GM23338 (cell line): ENCODE results near the gene MICAL3.

ENCODE experiments used
- CREB1 ChIP-seq: fragments of 250-450 bp; sonication (Bioruptor Pico); IDR thresholded peaks from 2 replicates; pipeline ENCODE4 v1.5.0; 2020; ENCODE audit warnings: low read depth, mild to moderate bottlenecking, moderate library complexity
- CTCF ChIP-seq, 2 experiments: fragments of 200-600 bp in 1 of 2; sonication (generic) in 1 of 2; conservative IDR thresholded peaks; 2 replicates each; pipeline versions ENCODE4 v1.5.1 to v1.6.1; 2016 to 2017; ENCODE audit warnings: antibody characterized with exemption in 2 of 2, low read depth in 2 of 2, mild to moderate bottlenecking in 2 of 2, moderate library complexity in 1 of 2
- ETS1 ChIP-seq: IDR thresholded peaks from 2 replicates; pipeline ENCODE4 v1.6.1; 2016; ENCODE audit warnings: antibody characterized with exemption
- EZH2 ChIP-seq: fragments of 200-600 bp; sonication (generic); IDR thresholded peaks from one replicate; pipeline ENCODE4 v1.8.0; 2017; ENCODE audit warnings: antibody characterized with exemption, mild to moderate bottlenecking, low read depth; ENCODE audit not compliant: unreplicated experiment
- EZH2phosphoT487 ChIP-seq: fragments of 200-600 bp; sonication (generic); IDR thresholded peaks from one replicate; pipeline ENCODE4 v1.8.1; 2018; ENCODE audit warnings: antibody characterized with exemption; ENCODE audit not compliant: unreplicated experiment
- POLR2AphosphoS5 ChIP-seq: IDR thresholded peaks from 2 replicates; pipeline ENCODE4 v1.6.1; 2016; ENCODE audit warnings: antibody characterized with exemption, low read depth
- REST ChIP-seq: IDR thresholded peaks from one replicate; pipeline ENCODE4 v1.6.1; 2018; ENCODE audit warnings: antibody characterized with exemption; ENCODE audit not compliant: unreplicated experiment
- STAT1 ChIP-seq: IDR thresholded peaks from one replicate; pipeline ENCODE4 v1.6.1; 2016; ENCODE audit warnings: antibody characterized with exemption; ENCODE audit not compliant: unreplicated experiment

GRCh38 chr22:17742527-17742902 is 281.8 kb downstream of the MICAL3 start:
- TF ChIP-seq POLR2AphosphoS5 = no peak
- no peak for TF ChIP-seq EZH2phosphoT487
- TF ChIP-seq STAT1 = no peak
- peak; percentile 67 to 92 for TF ChIP-seq CTCF (conservative IDR thresholded peaks at IDR 0.05; ENCODE audit: low read depth in 2 of 2)
- TF ChIP-seq EZH2 = no peak
- no peak for TF ChIP-seq ETS1
- no peak for TF ChIP-seq CREB1
- no peak for TF ChIP-seq REST
